ENCODE data around the gene ZDHHC8. TPM values are rescaled to one million over a fixed set of nuclear protein-coding genes. Genes with fewer than 3 reads are reported as not detected.

The ZDHHC8 gene
- total and polyA plus RNA-seq, 10 of the 15 experiments (the other 5 are each of a cell fraction or from before 2014, with no cell fraction given) = 0.03 to 46.3 (median 5.3) TPM

- intact Hi-C loops (cut with micrococcal nuclease; ENCODE audit: unreplicated experiment) = no loop called here
- CTCF ChIA-PET = no interaction called here
- 22% methylated on average over 18 of the region's 19 CpGs for WGBS (ENCODE audit: insufficient coverage, insufficient replicate concordance, low lambda C conversion rate, missing lambda C conversion rate)
- no peaks in the 10 kb centered on the region for H3K36me3 ChIP-seq (ENCODE audit: control insufficient read depth in 2 of 2, insufficient read depth in 2 of 2, low read length in 1 of 2)
- SMC1A ChIA-PET (ENCODE audit: uncharacterized antibody, unreplicated experiment) = no interaction called here
- H3K4me2 ChIP-seq (ENCODE audit: control insufficient read depth, insufficient read depth) = no peak overlapping the region
- DNase-seq (ENCODE audit: low read depth, low spot score) (no peak), FAIRE-seq (no peak), ATAC-seq (no peak)
- no peaks in the 10 kb centered on the region for H4K20me1 ChIP-seq (ENCODE audit: control insufficient read depth, insufficient read depth)
- no peaks in the 10 kb centered on the region for H3K4me1 ChIP-seq (ENCODE audit: control insufficient read depth, insufficient read depth, low read length)
- no peak for TF ChIP-seq ASH2L (IDR thresholded peaks at IDR 0.05; ENCODE audit: borderline replicate concordance, low read depth)
- TF ChIP-seq NFYA (IDR thresholded peaks at IDR 0.05; ENCODE audit: borderline replicate concordance, low read depth, low read length) = no peak
- no peak for TF ChIP-seq EP300 (IDR thresholded peaks at IDR 0.05; ENCODE audit: borderline replicate concordance in 1 of 2, control insufficient read depth in 1 of 2, low read depth in 2 of 2, low read length in 2 of 2)
- no peak for TF ChIP-seq NR2C1 (IDR thresholded peaks at IDR 0.05)
- RAD21 ChIA-PET (ENCODE audit: unreplicated experiment) = interaction anchor here (0.8 kb wide), 1 partner anchor 101 kb away, joined by 3 read pairs; no protein-coding TSS in a partner anchor
- POLR2A ChIA-PET = no interaction called here
- no peaks in the 10 kb centered on the region for H3K79me2 ChIP-seq (ENCODE audit: control insufficient read depth, insufficient read depth, low read length)
- BruUV-seq (replicated peaks) = no TSS peak
- no peak overlapping the region for H3K4me3 ChIP-seq
- no peak overlapping the region for H2AFZ ChIP-seq (ENCODE audit: control insufficient read depth, low read depth, low read length)
- no peaks in the 10 kb centered on the region for H3K27me3 ChIP-seq (replicated peaks in 1 of 2; ENCODE audit: control insufficient read depth in 2 of 2, insufficient read depth in 2 of 2, low read length in 1 of 2)
- in situ Hi-C loops (cut with MboI) = no loop called here
- no peak overlapping the region for H3K9ac ChIP-seq (ENCODE audit: control insufficient read depth, insufficient read depth, low read length)
- H3K9me3 ChIP-seq (replicated peaks; ENCODE audit: control insufficient read depth, insufficient read depth, low read length) = no peaks in the 10 kb centered on the region
- H3K27ac ChIP-seq (ENCODE audit: control insufficient read depth, insufficient read depth) = no peak overlapping the region
Measured at GRCh38 chr22:20167643-20168322, 36.2 kb downstream of the ZDHHC8 start.

GRCh38 chr22:20169253-20169822, 37.7 kb downstream of the ZDHHC8 start:
- no peak overlapping the region for H3K9ac ChIP-seq (ENCODE audit: control insufficient read depth, insufficient read depth, low read length)
- no peaks in the 10 kb centered on the region for H3K36me3 ChIP-seq (ENCODE audit: control insufficient read depth in 2 of 2, insufficient read depth in 2 of 2, low read length in 1 of 2)
- no peaks in the 10 kb centered on the region for H3K9me3 ChIP-seq (replicated peaks; ENCODE audit: control insufficient read depth, insufficient read depth, low read length)
- no peak overlapping the region for H3K4me2 ChIP-seq (ENCODE audit: control insufficient read depth, insufficient read depth)
- DNase-seq (ENCODE audit: low read depth, low spot score) (no peak), ATAC-seq (no peak), FAIRE-seq (no peak)
- TF ChIP-seq SRF (IDR thresholded peaks at IDR 0.05; ENCODE audit: low read depth in 2 of 2, low read length in 2 of 2) = no peak
- no peak for TF ChIP-seq MYB (IDR thresholded peaks at IDR 0.05; ENCODE audit: borderline replicate concordance, low read depth, low read length)
- TF ChIP-seq IRF5 (IDR thresholded peaks at IDR 0.05; ENCODE audit: borderline replicate concordance) = no peak
- no peak for TF ChIP-seq TCF7 (IDR thresholded peaks at IDR 0.05; ENCODE audit: borderline replicate concordance)
- TF ChIP-seq EED (IDR thresholded peaks at IDR 0.05; ENCODE audit: low read depth) = no peak
- in situ Hi-C loops (cut with MboI) = no loop called here
- H3K27ac ChIP-seq (ENCODE audit: control insufficient read depth, insufficient read depth) = no peak overlapping the region
- no peaks in the 10 kb centered on the region for H3K79me2 ChIP-seq (ENCODE audit: control insufficient read depth, insufficient read depth, low read length)
- no peak overlapping the region for H2AFZ ChIP-seq (ENCODE audit: control insufficient read depth, low read depth, low read length)
- ChIA-PET CTCF (no interaction called here), RAD21 (ENCODE audit: unreplicated experiment) (no interaction called here), SMC1A (ENCODE audit: uncharacterized antibody, unreplicated experiment) (no interaction called here), POLR2A (no interaction called here)
- 39% methylated on average over 9 of the region's 10 CpGs for WGBS (ENCODE audit: insufficient coverage, insufficient replicate concordance, low lambda C conversion rate, missing lambda C conversion rate)
- no peak overlapping the region for H3K4me3 ChIP-seq
- no peaks in the 10 kb centered on the region for H3K4me1 ChIP-seq (ENCODE audit: control insufficient read depth, insufficient read depth, low read length)
- BruUV-seq (replicated peaks) = no TSS peak
- no peaks in the 10 kb centered on the region for H3K27me3 ChIP-seq (replicated peaks in 1 of 2; ENCODE audit: control insufficient read depth in 2 of 2, insufficient read depth in 2 of 2, low read length in 1 of 2)
- H4K20me1 ChIP-seq (ENCODE audit: control insufficient read depth, insufficient read depth) = no peaks in the 10 kb centered on the region
- intact Hi-C loops (cut with micrococcal nuclease; ENCODE audit: unreplicated experiment) = no loop called here

All from GM12878 (cell line).